AG04450 (cell line): Measurements from ENCODE around the gene PTPRZ1. TPM values are rescaled to one million over a fixed set of nuclear protein-coding genes. Genes with fewer than 3 reads are reported as not detected.

ENCODE experiments used
- CTCF ChIA-PET: fragments of 300-600, 350-600 bp; formaldehyde crosslinking; extraction: SDS; loops from one replicate; lab custom pipeline; 2022; ENCODE audit warnings: antibody characterized with exemption, inconsistent platforms; lab: Charles Lee
- POLR2A ChIA-PET: fragments of 350-600 bp; formaldehyde crosslinking; extraction: SDS; loops from one replicate; lab custom pipeline; 2021; ENCODE audit warnings: antibody characterized with exemption, inconsistent platforms; lab: Yijun Ruan, JAX
- DNase-seq: peaks from one replicate; pipeline ENCODE4 v3.0.0-alpha.2; 2011; ENCODE audit warnings: low read depth, low spot score
- H3K27ac ChIP-seq: one replicate; pipeline ENCODE4 v1.5.1; 2012; ENCODE audit warnings: low read depth, low read length, control low read depth
- H3K27me3 ChIP-seq: one replicate; pipeline ENCODE4 v1.6.0; 2012; ENCODE audit warnings: low read length; ENCODE audit not compliant: control insufficient read depth, insufficient read depth
- H3K4me3 ChIP-seq: 2 replicates; pipeline ENCODE4 v1.5.1; 2011; ENCODE audit warnings: mild to moderate bottlenecking, low read depth, low read length, control low read depth
- H3K9me3 ChIP-seq: 2 replicates; pipeline ENCODE4 v1.5.1; 2012; ENCODE audit warnings: low read length; ENCODE audit not compliant: control insufficient read depth, insufficient read depth
- polyA plus RNA-seq: library from polyadenylated mRNA; depleted of rRNA; stranded (reverse); fragments of >200 nt; gene quantifications from 2 replicates; pipeline ENCODE4 v1.2.3, GENCODE V29; 2011
- TF ChIP-seq, protein P1 (sequence below): IDR thresholded peaks from 2 replicates; pipeline ENCODE4 v1.5.1; 2011; ENCODE audit warnings: low read depth, low read length, control low read depth, inconsistent platforms

Gene PTPRZ1
- polyA plus RNA-seq, 1 experiment: not detected

DNA sequence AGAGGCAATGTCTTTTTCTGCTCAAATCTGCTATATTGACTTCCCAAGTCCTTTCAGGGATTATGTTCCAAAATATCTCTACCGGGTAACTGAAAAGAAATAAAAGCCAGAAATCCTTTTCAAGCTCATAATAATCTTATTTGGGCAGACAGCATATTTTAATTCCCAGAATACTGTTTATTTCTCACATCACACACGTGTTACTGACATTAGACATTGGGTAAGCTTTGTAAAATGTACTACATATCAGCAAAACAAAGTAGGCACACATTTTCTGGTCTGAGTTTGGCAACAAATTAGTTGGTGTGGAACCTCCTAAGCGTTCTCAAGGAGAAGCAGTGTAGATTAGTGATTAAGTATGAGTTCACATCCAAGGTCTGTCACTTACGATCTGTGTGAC, 10.4 kb upstream of the PTPRZ1 start:
- POLR2A ChIA-PET: no interaction called here
- TF ChIP-seq, protein P1, sequence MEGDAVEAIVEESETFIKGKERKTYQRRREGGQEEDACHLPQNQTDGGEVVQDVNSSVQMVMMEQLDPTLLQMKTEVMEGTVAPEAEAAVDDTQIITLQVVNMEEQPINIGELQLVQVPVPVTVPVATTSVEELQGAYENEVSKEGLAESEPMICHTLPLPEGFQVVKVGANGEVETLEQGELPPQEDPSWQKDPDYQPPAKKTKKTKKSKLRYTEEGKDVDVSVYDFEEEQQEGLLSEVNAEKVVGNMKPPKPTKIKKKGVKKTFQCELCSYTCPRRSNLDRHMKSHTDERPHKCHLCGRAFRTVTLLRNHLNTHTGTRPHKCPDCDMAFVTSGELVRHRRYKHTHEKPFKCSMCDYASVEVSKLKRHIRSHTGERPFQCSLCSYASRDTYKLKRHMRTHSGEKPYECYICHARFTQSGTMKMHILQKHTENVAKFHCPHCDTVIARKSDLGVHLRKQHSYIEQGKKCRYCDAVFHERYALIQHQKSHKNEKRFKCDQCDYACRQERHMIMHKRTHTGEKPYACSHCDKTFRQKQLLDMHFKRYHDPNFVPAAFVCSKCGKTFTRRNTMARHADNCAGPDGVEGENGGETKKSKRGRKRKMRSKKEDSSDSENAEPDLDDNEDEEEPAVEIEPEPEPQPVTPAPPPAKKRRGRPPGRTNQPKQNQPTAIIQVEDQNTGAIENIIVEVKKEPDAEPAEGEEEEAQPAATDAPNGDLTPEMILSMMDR: no peak
- CTCF ChIA-PET: interaction anchor here (0.9 kb wide), 1 partner anchor 132 kb away, joined by 3 read pairs; no protein-coding TSS in a partner anchor

DNA sequence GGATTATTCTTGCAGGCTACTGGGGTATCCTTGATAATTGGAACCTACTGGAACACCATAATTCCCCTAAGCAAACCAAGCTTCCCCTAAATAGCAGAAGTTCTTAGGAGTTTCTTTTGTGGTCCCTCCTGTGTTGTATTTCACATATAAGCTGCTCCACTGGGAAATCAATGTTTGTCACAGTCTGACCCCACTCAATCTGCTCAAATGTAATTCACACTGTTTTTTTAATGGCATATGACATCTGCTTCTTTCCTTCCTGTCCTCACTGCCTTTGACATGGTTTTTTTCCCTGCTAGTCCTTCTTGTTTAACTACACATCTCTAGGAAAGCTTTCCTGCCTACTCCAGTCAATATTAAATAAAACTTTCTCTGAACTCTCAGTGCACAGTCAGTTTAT, 1.8 kb upstream of the PTPRZ1 start:
- Histone ChIP-seq H3K27ac (no peak overlapping the region), H3K4me3 (no peak overlapping the region), H3K9me3 (no peaks in the 10 kb centered on the region; the same call in 1 of the 2 replicates), H3K27me3 (peaks cover 32% of the 10 kb centered on the region)
- CTCF ChIA-PET: no interaction called here
- no peak for DNase-seq
- POLR2A ChIA-PET: no interaction called here
- TF ChIP-seq, protein P1: no peak

More for the DNA sequence above, 10.4 kb upstream of the PTPRZ1 start:
- H3K27me3 ChIP-seq: no peaks in the 10 kb centered on the region
- no peak for DNase-seq
- H3K27ac ChIP-seq: no peak overlapping the region
- no peak overlapping the region for H3K4me3 ChIP-seq
- H3K9me3 ChIP-seq: no peaks in the 10 kb centered on the region

DNA sequence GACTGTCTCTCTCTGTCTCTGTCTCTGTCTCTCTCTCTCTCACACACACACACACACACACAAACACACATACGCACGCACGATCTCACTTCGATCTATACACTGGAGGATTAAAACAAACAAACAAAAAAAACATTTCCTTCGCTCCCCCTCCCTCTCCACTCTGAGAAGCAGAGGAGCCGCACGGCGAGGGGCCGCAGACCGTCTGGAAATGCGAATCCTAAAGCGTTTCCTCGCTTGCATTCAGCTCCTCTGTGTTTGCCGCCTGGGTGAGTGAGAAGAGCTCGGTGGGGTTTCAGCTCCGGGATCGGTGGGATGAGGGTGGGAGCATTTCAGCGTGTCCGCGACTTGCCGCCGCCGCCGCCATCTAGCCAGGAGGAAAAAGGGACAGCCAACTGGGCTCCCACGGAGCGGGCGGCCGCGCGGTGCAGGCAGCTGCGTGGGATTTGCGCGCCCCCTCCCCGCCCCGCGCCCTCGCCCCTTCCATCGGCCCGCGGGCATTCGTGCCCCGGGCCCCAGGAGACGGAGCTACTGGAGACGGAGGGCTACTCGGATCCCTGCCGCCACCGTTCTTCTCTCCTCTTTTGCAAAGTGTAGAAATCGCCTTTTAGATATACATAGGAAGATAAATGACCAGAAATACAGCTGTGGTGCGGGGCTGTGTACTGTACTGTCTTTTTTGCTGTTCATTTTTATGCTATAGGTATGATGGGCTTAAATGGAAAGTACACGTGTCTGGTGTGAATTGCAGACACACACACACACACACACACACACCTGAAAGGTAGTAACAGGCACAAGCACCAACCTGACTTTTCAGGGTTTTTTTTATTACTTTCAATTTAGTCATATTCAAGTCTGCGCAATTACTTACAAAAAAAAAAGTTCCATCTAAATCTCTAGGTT, 581 bp downstream of the PTPRZ1 start:
- TF ChIP-seq, protein P1: no peak
- CTCF ChIA-PET: interaction anchor here (2.3 kb wide), 1 partner anchor 121 kb away, joined by 19 read pairs; no protein-coding TSS in a partner anchor
- Histone ChIP-seq H3K4me3 (peak overlapping the region; percentile 54), H3K9me3 (no peaks in the 10 kb centered on the region; the same call in 1 of the 2 replicates), H3K27ac (no peak overlapping the region), H3K27me3 (peaks cover 36% of the 10 kb centered on the region)
- POLR2A ChIA-PET: no interaction called here
- no peak for DNase-seq

DNA sequence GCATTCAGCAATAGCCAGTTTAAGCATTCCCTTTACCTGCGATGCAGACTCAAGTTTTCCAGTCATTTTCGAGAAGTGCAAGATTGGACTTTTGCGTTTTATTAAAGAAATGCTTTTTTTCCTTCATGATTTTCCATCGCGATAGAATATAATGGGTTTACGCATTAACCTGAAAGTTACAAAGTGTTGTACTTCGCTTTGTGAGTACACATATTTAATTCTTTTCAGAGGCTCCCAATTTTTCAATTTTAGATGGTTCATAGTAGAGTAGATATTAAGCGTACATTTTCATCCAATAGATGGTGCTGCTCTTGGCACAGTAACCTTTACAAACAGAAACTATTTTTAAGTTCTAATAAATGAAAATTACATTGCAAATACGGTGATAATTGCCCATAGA, 1.3 kb downstream of the PTPRZ1 start:
- TF ChIP-seq, protein P1: no peak

DNA sequence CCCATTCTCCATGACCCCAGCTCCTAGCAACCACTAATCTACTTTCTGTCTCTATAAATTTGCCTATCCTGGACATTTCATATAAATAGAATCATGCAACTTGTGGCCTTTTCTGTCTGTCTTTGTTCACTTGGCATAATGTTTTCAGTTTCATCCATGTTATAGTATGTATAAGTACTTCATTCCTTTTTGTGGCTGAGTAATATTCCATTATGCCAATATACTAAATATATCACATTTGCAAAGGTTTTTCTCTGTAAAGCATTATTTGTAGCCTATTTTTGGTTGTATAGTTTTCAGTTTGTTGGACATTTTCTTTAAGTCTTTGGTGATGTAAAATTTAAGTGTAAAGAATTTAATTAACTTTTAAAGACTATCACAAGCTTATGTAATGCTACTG, 2.2 kb downstream of the PTPRZ1 start:
- Histone ChIP-seq H3K9me3 (no peaks in the 10 kb centered on the region; the same call in 1 of the 2 replicates), H3K27ac (no peak overlapping the region), H3K27me3 (peaks cover 36% of the 10 kb centered on the region), H3K4me3 (no peak overlapping the region)
- CTCF ChIA-PET: interaction anchor here (2.3 kb wide), 1 partner anchor 119 kb away, joined by 19 read pairs; no protein-coding TSS in a partner anchor
- DNase-seq: no peak
- TF ChIP-seq, protein P1: no peak
- POLR2A ChIA-PET: interaction anchor here (0.6 kb wide), 1 partner anchor 27 kb away, joined by 4 read pairs; no protein-coding TSS in a partner anchor

More for the DNA sequence above, 1.3 kb downstream of the PTPRZ1 start:
- POLR2A ChIA-PET: no interaction called here
- Histone ChIP-seq H3K9me3 (no peaks in the 10 kb centered on the region; the same call in 1 of the 2 replicates), H3K4me3 (no peak overlapping the region), H3K27me3 (peaks cover 36% of the 10 kb centered on the region), H3K27ac (no peak overlapping the region)
- CTCF ChIA-PET: interaction anchor here (2.3 kb wide), 1 partner anchor 120 kb away, joined by 19 read pairs; no protein-coding TSS in a partner anchor
- no peak for DNase-seq
